Gastrocnemius medialis (tissue), 4 donors: ENCODE measurements around the gene ATP9B.

Source experiments
- POLR2A ChIP-seq, 2 donors: fragments of 450-650 bp; IDR thresholded peaks; one replicate each; pipeline ENCODE4 v1.6.1; 2017; ENCODE audit warnings: antibody characterized with exemption in 2 of 2, mild to moderate bottlenecking in 2 of 2, moderate library complexity in 2 of 2
- TF ChIP-seq, protein P1 (sequence below), 5 experiments: fragments of 450-650 bp in 3 of 5; fragments of 200-600 bp in 2 of 5; sonication (generic) in 2 of 5; IDR thresholded peaks in 4 of 5; conservative IDR thresholded peaks in 1 of 5; 1 replicate in 4 of 5; 2 replicates in 1 of 5; pipeline ENCODE4 v1.5.1; 2016 to 2019; ENCODE audit warnings: antibody characterized with exemption in 5 of 5, mild to moderate bottlenecking in 3 of 5, moderate library complexity in 3 of 5

DNA sequence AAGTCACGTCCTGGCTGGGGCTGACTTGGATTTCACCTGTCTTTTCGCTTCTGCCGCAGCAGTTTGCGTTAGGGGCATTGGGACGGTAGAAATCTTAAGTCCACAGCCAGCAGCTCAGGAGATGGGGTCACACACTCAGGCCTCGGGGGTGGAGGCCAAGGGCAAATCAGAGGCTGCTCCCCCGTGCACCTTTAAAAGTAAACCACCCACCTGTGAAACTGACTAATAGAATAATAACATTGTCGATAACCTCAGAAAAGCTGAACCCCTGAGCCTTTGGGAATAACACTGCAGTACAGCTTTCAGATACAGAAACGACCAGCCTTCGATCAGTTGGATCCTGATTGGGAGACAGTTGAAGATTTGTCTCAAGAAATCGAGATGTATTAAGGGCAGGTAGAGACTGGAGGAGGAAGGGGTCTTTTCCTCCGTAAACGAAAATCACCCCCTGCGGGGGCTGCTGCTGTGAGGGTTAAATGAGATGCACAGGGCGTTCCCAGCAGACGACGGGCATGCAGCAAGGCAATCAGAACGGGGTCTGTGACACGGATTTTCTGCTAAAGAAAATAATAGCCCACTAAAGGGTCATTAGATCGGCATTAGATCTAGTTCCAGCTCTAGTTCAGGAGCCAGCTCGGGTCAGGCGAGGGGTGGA lies 310.2 kb downstream of the ATP9B start:
- TF ChIP-seq, protein P1, sequence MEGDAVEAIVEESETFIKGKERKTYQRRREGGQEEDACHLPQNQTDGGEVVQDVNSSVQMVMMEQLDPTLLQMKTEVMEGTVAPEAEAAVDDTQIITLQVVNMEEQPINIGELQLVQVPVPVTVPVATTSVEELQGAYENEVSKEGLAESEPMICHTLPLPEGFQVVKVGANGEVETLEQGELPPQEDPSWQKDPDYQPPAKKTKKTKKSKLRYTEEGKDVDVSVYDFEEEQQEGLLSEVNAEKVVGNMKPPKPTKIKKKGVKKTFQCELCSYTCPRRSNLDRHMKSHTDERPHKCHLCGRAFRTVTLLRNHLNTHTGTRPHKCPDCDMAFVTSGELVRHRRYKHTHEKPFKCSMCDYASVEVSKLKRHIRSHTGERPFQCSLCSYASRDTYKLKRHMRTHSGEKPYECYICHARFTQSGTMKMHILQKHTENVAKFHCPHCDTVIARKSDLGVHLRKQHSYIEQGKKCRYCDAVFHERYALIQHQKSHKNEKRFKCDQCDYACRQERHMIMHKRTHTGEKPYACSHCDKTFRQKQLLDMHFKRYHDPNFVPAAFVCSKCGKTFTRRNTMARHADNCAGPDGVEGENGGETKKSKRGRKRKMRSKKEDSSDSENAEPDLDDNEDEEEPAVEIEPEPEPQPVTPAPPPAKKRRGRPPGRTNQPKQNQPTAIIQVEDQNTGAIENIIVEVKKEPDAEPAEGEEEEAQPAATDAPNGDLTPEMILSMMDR (IDR thresholded peaks at IDR 0.05 in 4 of 5, conservative IDR thresholded peaks at IDR 0.05 in 1 of 5), result no peak
- TF ChIP-seq POLR2A (IDR thresholded peaks at IDR 0.05), result no peak
